ENCODE results near the gene CACNA1B. TPM values are rescaled to one million over a fixed set of nuclear protein-coding genes. Genes with fewer than 3 reads are reported as not detected.
A peak's percentile ranks its signal among the peaks of the same experiment; 100 is the strongest.
"Not testable (repeated sequence)": the region's sequence is repeated elsewhere in the genome, so short reads cannot be mapped to it uniquely, and the experiment has no call there.

CACNA1B gene
- total RNA-seq, 4 donors from 2014 or later = 0.13 to 0.42 (median 0.31) TPM

DNA sequence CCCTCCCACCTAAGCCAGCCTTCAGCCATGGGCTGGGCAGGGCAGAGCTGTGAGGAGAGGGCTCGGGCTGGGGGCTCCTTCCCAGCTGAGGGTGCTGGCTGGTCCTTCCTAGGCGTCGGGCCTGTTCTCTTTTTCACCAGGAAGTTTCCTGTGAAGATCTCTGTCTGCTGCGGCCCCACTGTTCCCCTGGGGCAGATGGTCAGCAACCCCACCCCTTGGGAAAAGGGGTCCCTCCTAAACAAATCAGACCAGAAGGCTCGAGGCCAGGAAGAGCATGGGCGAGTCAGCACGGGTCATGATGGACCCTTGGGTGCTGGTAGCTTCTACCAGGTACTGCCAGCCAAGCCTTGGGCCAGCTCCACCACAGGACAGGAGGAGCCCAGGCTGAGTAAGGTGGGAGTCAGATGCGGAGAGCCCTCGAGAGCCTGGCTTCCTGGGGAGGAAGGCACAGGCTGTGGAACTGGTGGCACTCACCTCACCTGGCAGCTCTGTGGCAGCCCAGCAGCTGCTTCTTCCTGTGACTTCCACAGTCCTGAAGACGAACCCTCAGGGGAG is 3.5 kb downstream of the CACNA1B start:
- Histone ChIP-seq H3K9me3 (no peaks in the 10 kb centered on the region), H3K27ac (replicated peaks in 1 of 4) (no peak overlapping the region), H3K36me3 (no peaks in the 10 kb centered on the region), H3K27me3 (peaks cover 6 to 58% (median 21%) of the 10 kb centered on the region in 4 donors), H3K4me1 (peaks cover 0 to 14% (median 9%) of the 10 kb centered on the region in 4 donors), H3K4me3 (no peak overlapping the region)
- TF ChIP-seq POLR2A (IDR thresholded peaks at IDR 0.05; ENCODE audit: low read depth) = no peak
- no peak for TF ChIP-seq CTCF (IDR thresholded peaks at IDR 0.05)
- TF ChIP-seq EP300 (IDR thresholded peaks at IDR 0.05) = no peak
- TF ChIP-seq POLR2AphosphoS5 (IDR thresholded peaks at IDR 0.05) = no peak
- DNase-seq (ENCODE audit: extremely low spot score) = peak; percentile 86
- intact Hi-C loops (cut with DNase I) = no loop called here
- WGBS = 80% methylated on average over 10 of the region's 10 CpGs

GRCh38 chr9:137881591-137882505 is 4.3 kb downstream of the CACNA1B start:
- no peak overlapping the region for H3K27ac ChIP-seq (replicated peaks in 1 of 4)
- 64% methylated on average over 12 of the region's 19 CpGs for WGBS
- H3K27me3 ChIP-seq = peaks cover 6 to 50% (median 17%) of the 10 kb centered on the region in 4 donors
- peak; percentile 90 for DNase-seq (ENCODE audit: extremely low spot score)
- no peaks in the 10 kb centered on the region for H3K9me3 ChIP-seq
- H3K4me3 ChIP-seq = no peak overlapping the region
- TF ChIP-seq POLR2AphosphoS5 (IDR thresholded peaks at IDR 0.05) (no peak), POLR2A (IDR thresholded peaks at IDR 0.05; ENCODE audit: low read depth) (no peak), EP300 (IDR thresholded peaks at IDR 0.05) (no peak), CTCF (IDR thresholded peaks at IDR 0.05) (no peak)
- peaks cover 0 to 14% (median 9%) of the 10 kb centered on the region in 4 donors for H3K4me1 ChIP-seq
- no peaks in the 10 kb centered on the region for H3K36me3 ChIP-seq
- intact Hi-C loops (cut with DNase I) = no loop called here

DNA sequence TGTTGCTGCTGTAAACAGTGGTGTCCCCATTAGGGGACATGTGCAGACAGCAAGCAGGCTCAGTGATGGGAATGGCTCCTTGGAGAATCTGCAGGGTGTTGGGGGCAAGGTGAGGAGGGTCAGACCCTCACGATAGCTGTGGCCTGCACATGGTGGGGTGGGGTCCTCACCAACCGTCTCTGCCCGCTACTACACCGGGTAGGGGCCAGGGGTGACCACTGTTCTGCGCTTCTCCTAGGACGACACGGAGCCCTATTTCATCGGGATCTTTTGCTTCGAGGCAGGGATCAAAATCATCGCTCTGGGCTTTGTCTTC is 4.9 kb downstream of the CACNA1B start:
- DNase-seq (ENCODE audit: extremely low spot score) = no peak
- TF ChIP-seq CTCF (IDR thresholded peaks at IDR 0.05) (no peak), EP300 (IDR thresholded peaks at IDR 0.05) (no peak), POLR2AphosphoS5 (IDR thresholded peaks at IDR 0.05) (no peak), POLR2A (IDR thresholded peaks at IDR 0.05; ENCODE audit: low read depth) (no peak)
- Histone ChIP-seq H3K27me3 (peaks cover 6 to 44% (median 14%) of the 10 kb centered on the region in 4 donors), H3K4me1 (peaks cover 0 to 14% (median 9%) of the 10 kb centered on the region in 4 donors), H3K36me3 (no peaks in the 10 kb centered on the region), H3K27ac (replicated peaks in 1 of 4) (no peak overlapping the region), H3K4me3 (no peak overlapping the region), H3K9me3 (no peaks in the 10 kb centered on the region)
- WGBS = 90% methylated on average over 10 of the region's 10 CpGs
- intact Hi-C loops (cut with DNase I) = no loop called here

DNA sequence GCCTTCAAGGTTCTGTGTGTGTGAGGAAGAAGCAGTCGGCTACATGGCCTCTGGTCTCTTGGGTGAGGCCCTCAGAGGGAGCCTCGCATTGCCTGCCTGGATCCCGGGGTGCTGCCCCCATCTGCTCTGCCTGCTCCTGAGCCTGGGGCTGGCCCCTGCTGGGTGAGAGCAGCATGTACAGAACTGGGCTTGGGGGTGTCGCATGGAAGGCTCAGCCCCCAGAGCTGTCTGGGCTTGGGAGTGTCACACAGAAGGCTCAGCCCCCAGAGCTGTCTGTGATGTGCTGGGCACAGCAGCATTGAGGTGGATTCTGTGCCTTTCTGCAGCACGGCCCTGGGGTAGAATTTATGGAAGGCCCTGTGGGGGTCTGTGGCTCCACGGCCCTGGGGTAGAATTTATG is 6.4 kb downstream of the CACNA1B start:
- H3K27ac ChIP-seq (replicated peaks in 1 of 4); intact Hi-C loops (cut with DNase I); H3K4me3 ChIP-seq; H3K9me3 ChIP-seq; H3K36me3 ChIP-seq; H3K4me1 ChIP-seq: not testable (repeated sequence)
- DNase-seq (ENCODE audit: extremely low spot score) = peak; percentile 31
- peaks cover 0 to 30% (median 5%) of the 10 kb centered on the region in 4 donors for H3K27me3 ChIP-seq
- WGBS = no CpG with 5 or more reads among the region's 6 CpGs

DNA sequence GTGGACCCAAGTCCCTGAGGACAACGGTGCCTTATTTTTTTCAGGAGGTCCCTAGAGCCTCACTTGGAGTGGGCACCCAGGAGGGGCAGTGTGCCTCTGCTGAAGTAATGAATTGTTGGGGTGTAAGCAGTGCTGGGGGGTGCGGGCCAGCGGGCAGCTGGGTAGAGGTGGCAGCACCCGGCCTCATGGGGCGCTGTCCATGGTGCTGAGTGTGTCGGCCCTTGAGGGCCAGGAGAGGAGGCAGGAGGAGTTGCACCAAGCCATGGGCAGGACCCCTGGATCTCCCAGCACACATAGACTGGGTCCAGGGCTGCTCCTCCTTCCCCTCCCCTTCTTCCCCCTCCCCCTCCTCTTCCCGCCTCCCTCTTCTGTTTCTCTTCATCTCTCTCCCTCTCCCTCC is 7.0 kb downstream of the CACNA1B start:
- H3K4me1 ChIP-seq; H3K4me3 ChIP-seq; DNase-seq (ENCODE audit: extremely low spot score); H3K36me3 ChIP-seq; H3K9me3 ChIP-seq; H3K27ac ChIP-seq (replicated peaks in 1 of 4); intact Hi-C loops (cut with DNase I): not testable (repeated sequence)
- peaks cover 0 to 25% (median 0%) of the 10 kb centered on the region in 4 donors for H3K27me3 ChIP-seq
- WGBS = 36% methylated on average over 6 of the region's 7 CpGs

DNA sequence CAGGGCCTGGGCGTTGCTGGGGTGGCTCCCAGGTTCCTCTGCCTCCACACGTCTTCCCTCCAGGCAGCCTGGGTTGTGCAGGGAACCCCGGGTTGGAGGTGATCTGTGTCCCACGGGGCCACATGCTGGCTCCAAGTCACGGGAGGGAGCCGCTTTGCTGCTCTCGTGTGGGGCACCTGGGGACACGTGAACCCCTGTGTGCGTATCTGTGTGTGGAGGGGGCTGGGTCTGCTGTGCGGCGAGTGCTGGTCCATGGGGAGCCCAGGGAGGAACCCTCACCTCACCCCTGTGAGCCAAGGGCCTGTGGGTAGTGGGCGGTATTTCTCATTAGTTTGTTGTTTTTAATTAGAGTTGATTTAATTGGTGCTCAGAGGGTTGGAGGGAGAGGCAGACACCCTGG is 7.5 kb downstream of the CACNA1B start:
- intact Hi-C loops (cut with DNase I); H3K27ac ChIP-seq (replicated peaks in 1 of 4); DNase-seq (ENCODE audit: extremely low spot score); H3K4me3 ChIP-seq; H3K36me3 ChIP-seq; H3K4me1 ChIP-seq; H3K9me3 ChIP-seq: not testable (repeated sequence)
- peaks cover 0 to 19% (median 0%) of the 10 kb centered on the region in 4 donors for H3K27me3 ChIP-seq
- 84% methylated on average over 6 of the region's 12 CpGs for WGBS

DNA sequence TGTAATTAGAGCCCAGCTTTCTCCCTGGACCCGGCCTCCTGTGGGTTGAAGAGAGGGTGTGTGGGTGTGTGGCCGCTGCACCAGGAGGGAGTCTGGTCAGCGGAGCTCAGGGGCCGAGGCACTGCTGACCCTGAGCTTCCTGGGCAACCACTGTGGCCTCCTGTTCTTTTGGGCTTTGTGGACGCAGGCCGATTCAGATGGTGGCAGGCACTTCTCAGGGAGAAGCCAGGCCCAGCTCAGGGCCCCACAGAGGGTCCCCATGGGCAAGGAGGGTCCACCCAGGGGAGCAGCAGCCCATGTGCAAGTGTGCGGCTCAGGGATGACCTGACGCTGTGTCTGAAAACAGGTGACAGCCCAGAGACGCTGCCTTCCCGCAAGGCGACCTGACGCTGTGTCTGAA is 11.0 kb downstream of the CACNA1B start:
- H3K9me3 ChIP-seq; H3K36me3 ChIP-seq; intact Hi-C loops (cut with DNase I); H3K4me3 ChIP-seq; H3K27me3 ChIP-seq; H3K27ac ChIP-seq (replicated peaks in 1 of 4); DNase-seq (ENCODE audit: extremely low spot score); H3K4me1 ChIP-seq: not testable (repeated sequence)
- 89% methylated on average over 5 of the region's 12 CpGs for WGBS

- no CpG with 5 or more reads among the region's 14 CpGs for WGBS
- intact Hi-C loops (cut with DNase I); H3K9me3 ChIP-seq; H3K27me3 ChIP-seq; H3K4me3 ChIP-seq; H3K27ac ChIP-seq (replicated peaks in 1 of 4); H3K4me1 ChIP-seq; H3K36me3 ChIP-seq; DNase-seq (ENCODE audit: extremely low spot score): not testable (repeated sequence)
Measured at GRCh38 chr9:137889966-137890365, 12.4 kb downstream of the CACNA1B start.

All from esophagus muscularis mucosa (tissue), 4 donors.